ENCODE results near the gene MARS1. TPM values are rescaled to one million over a fixed set of nuclear protein-coding genes. Genes with fewer than 3 reads are reported as not detected.

The MARS1 gene
- total RNA-seq, 6 experiments from 2014 or later = 53.4 to 66.6 (median 60.4) TPM

GRCh38 chr12:57459750-57460467 is 28.0 kb upstream of the MARS1 start, which contains the start of gene GLI1:
TSS of gene GLI1 (plus strand) at chr12:57459785. CDS start at chr12:57463692, 3,907 bp downstream.
- under 1% methylated on average over 20 of the region's 36 CpGs for WGBS (ENCODE audit: insufficient coverage, low coverage, low lambda C conversion rate, missing lambda C conversion rate)
- ATAC-seq = no peak
- peak in 1 of 3 donors; percentile 43 for DNase-seq
- Histone ChIP-seq H3K36me3 (no peaks in the 10 kb centered on the region), H3K27ac (peak within 1 kb of the TSS; percentile 69 to 87 (median 85)), H3K4me1 (peaks cover 0 to 44% (median 1%) of the 10 kb centered on the region in 4 donors), H3K9me3 (no peaks in the 10 kb centered on the region), H3K27me3 (no peaks in the 10 kb centered on the region), H3K4me3 (peak within 1 kb of the TSS; percentile 65 to 77 (median 66))
- intact Hi-C loops (cut with DNase I) = no loop called here
- no peak for TF ChIP-seq POLR2A (IDR thresholded peaks at IDR 0.05)
- TF ChIP-seq, protein P1, sequence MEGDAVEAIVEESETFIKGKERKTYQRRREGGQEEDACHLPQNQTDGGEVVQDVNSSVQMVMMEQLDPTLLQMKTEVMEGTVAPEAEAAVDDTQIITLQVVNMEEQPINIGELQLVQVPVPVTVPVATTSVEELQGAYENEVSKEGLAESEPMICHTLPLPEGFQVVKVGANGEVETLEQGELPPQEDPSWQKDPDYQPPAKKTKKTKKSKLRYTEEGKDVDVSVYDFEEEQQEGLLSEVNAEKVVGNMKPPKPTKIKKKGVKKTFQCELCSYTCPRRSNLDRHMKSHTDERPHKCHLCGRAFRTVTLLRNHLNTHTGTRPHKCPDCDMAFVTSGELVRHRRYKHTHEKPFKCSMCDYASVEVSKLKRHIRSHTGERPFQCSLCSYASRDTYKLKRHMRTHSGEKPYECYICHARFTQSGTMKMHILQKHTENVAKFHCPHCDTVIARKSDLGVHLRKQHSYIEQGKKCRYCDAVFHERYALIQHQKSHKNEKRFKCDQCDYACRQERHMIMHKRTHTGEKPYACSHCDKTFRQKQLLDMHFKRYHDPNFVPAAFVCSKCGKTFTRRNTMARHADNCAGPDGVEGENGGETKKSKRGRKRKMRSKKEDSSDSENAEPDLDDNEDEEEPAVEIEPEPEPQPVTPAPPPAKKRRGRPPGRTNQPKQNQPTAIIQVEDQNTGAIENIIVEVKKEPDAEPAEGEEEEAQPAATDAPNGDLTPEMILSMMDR (IDR thresholded peaks at IDR 0.05) = no peak

DNA sequence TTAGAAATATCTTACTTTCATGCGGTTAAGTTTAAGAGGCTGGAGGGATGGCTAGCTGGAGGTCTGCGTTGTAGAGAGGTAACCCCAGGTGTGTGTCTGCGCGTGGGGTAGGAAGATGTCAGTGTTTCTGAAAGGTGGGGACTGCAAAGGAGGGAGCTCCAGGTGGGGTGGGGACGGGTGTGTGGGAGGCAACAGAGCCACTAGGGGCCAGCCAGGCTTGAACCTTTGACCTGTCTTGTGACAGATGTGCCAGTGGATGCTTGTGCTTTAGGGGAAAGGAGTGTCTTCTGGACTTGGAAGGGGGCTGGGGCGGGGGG is 27.4 kb upstream of the MARS1 start:
- 2% methylated on average over 6 of the region's 6 CpGs for WGBS (ENCODE audit: insufficient coverage, low coverage, low lambda C conversion rate, missing lambda C conversion rate)
- Histone ChIP-seq H3K4me3 (peak overlapping the region in 1 of 3 donors; percentile 65), H3K9me3 (no peaks in the 10 kb centered on the region), H3K27me3 (no peaks in the 10 kb centered on the region), H3K27ac (no peak overlapping the region), H3K4me1 (peaks cover 0 to 39% (median 1%) of the 10 kb centered on the region in 4 donors), H3K36me3 (no peaks in the 10 kb centered on the region)
- intact Hi-C loops (cut with DNase I) = no loop called here
- DNase-seq = no peak
- no peak for ATAC-seq
- TF ChIP-seq, protein P1 (IDR thresholded peaks at IDR 0.05) = no peak
- no peak for TF ChIP-seq POLR2A (IDR thresholded peaks at IDR 0.05)

DNA sequence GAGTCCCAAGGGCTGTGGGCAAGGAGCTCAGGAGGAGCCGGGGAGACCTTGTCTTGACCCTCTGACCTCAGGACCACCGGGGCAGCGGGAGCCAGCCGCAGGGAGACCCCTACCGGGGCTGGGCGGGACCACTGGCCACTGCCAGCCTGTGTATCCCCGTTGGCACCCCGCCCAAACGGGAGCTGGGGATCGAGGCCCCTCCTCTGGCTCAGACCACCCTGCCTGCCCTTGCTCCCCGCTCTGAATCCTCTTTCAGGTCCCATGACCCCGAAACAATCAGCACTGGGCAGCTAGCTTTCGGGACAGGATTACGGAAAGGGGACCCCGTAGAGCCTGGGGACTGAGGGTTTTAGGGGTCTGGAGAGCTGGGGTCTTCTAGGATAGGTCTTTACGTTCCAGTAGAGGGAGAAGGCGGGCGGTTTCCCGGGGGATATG is 27.0 kb upstream of the MARS1 start:
- no peaks in the 10 kb centered on the region for H3K9me3 ChIP-seq
- WGBS (ENCODE audit: insufficient coverage, low coverage, low lambda C conversion rate, missing lambda C conversion rate) = 4% methylated on average over 11 of the region's 19 CpGs
- H3K36me3 ChIP-seq = no peaks in the 10 kb centered on the region
- intact Hi-C loops (cut with DNase I) = no loop called here
- peak overlapping the region; percentile 36 to 53 (median 44) for H3K4me3 ChIP-seq
- H3K27ac ChIP-seq = no peak overlapping the region
- ATAC-seq = no peak
- no peak for TF ChIP-seq POLR2A (IDR thresholded peaks at IDR 0.05)
- TF ChIP-seq, protein P1 (IDR thresholded peaks at IDR 0.05) = no peak
- no peaks in the 10 kb centered on the region for H3K27me3 ChIP-seq
- DNase-seq = peak in 1 of 3 donors; percentile 44
- peaks cover 0 to 39% (median 1%) of the 10 kb centered on the region in 4 donors for H3K4me1 ChIP-seq

GRCh38 chr12:57461276-57461916 is 26.5 kb upstream of the MARS1 start:
- WGBS (ENCODE audit: insufficient coverage, low coverage, low lambda C conversion rate, missing lambda C conversion rate) = 0% methylated on average over 17 of the region's 32 CpGs
- ATAC-seq (peak in 2 of 4 donors; percentile 2 to 9), DNase-seq (peak in 1 of 3 donors; percentile 74)
- intact Hi-C loops (cut with DNase I) = no loop called here
- Histone ChIP-seq H3K4me1 (peaks cover 0 to 37% (median 1%) of the 10 kb centered on the region in 4 donors), H3K4me3 (peak overlapping the region; percentile 36 to 53 (median 44)), H3K27ac (no peak overlapping the region), H3K27me3 (no peaks in the 10 kb centered on the region), H3K9me3 (no peaks in the 10 kb centered on the region), H3K36me3 (no peaks in the 10 kb centered on the region)
- TF ChIP-seq POLR2A (IDR thresholded peaks at IDR 0.05) = no peak
- TF ChIP-seq, protein P1 (IDR thresholded peaks at IDR 0.05) = no peak
